Measurements from ENCODE around the gene PELI3. TPM values are rescaled to one million over a fixed set of nuclear protein-coding genes. Genes with fewer than 3 reads are reported as not detected.

Gene PELI3
- total RNA-seq, 4 donors from 2014 or later, result 28.7 to 50.4 (median 37.7) TPM

DNA sequence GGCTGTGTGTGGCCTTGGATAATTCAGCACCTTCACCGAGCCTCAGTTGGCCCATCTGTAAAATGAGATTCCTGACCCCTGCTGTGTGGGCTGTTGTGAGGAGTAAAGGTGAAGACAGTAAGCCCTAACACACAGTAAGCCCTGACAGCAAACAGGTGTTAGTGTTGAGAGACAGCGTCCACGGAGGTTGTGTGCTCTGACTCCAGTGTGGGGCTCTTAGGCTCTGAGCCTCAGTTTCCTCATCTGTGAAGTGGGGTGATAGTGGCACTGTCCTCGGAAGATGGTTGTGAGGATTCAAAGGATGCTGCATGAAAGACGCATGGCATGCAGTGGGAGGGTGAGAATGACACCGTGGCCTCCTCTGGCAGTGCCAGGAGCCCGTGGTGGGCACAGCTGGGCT, 27.8 kb downstream of the PELI3 start:
- no peak for DNase-seq (ENCODE audit: extremely low spot score)
- Histone ChIP-seq H3K36me3 (peaks cover 18 to 92% (median 62%) of the 10 kb centered on the region in 4 donors), H3K4me3 (no peak overlapping the region), H3K27me3 (no peaks in the 10 kb centered on the region), H3K27ac (replicated peaks in 1 of 4) (no peak overlapping the region), H3K4me1 (no peaks in the 10 kb centered on the region), H3K9me3 (no peaks in the 10 kb centered on the region)
- intact Hi-C loops (cut with DNase I), result no loop called here
- no peak for TF ChIP-seq POLR2AphosphoS5 (IDR thresholded peaks at IDR 0.05)
- no peak for TF ChIP-seq EP300 (IDR thresholded peaks at IDR 0.05)
- TF ChIP-seq, protein P1, sequence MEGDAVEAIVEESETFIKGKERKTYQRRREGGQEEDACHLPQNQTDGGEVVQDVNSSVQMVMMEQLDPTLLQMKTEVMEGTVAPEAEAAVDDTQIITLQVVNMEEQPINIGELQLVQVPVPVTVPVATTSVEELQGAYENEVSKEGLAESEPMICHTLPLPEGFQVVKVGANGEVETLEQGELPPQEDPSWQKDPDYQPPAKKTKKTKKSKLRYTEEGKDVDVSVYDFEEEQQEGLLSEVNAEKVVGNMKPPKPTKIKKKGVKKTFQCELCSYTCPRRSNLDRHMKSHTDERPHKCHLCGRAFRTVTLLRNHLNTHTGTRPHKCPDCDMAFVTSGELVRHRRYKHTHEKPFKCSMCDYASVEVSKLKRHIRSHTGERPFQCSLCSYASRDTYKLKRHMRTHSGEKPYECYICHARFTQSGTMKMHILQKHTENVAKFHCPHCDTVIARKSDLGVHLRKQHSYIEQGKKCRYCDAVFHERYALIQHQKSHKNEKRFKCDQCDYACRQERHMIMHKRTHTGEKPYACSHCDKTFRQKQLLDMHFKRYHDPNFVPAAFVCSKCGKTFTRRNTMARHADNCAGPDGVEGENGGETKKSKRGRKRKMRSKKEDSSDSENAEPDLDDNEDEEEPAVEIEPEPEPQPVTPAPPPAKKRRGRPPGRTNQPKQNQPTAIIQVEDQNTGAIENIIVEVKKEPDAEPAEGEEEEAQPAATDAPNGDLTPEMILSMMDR (IDR thresholded peaks at IDR 0.05), result no peak
- TF ChIP-seq POLR2A (IDR thresholded peaks at IDR 0.05; ENCODE audit: low read depth), result no peak
- 91% methylated on average over 6 of the region's 7 CpGs for WGBS

DNA sequence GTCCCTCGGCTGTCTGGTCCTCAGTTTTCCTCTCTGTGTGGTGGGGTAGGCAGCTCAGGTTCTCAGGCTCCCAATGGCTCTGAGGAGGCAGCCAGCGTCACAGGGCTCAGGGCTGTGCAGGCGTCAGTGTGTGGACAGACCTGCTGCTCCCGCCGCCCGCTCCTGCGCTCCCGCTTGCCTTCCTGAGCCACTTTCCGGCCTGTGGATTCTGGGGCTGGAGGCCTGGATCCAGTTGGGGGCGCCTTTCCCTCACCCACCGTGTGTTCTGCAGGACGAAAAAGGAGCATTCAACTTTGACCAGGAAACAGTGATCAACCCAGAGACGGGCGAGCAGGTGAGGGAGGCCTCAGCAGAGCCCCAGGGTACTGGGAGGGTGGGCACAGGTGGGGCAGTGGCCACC, 28.2 kb downstream of the PELI3 start:
- no peak overlapping the region for H3K4me3 ChIP-seq
- 83% methylated on average over 11 of the region's 14 CpGs for WGBS
- peaks cover 21 to 94% (median 64%) of the 10 kb centered on the region in 4 donors for H3K36me3 ChIP-seq
- H3K4me1 ChIP-seq, result no peaks in the 10 kb centered on the region
- TF ChIP-seq EP300 (IDR thresholded peaks at IDR 0.05), result no peak
- no peak for TF ChIP-seq POLR2A (IDR thresholded peaks at IDR 0.05; ENCODE audit: low read depth)
- TF ChIP-seq, protein P1 (IDR thresholded peaks at IDR 0.05), result no peak
- TF ChIP-seq POLR2AphosphoS5 (IDR thresholded peaks at IDR 0.05), result no peak
- no peaks in the 10 kb centered on the region for H3K9me3 ChIP-seq
- no peak overlapping the region for H3K27ac ChIP-seq (replicated peaks in 1 of 4)
- intact Hi-C loops (cut with DNase I), result no loop called here
- DNase-seq (ENCODE audit: extremely low spot score), result no peak
- no peaks in the 10 kb centered on the region for H3K27me3 ChIP-seq

DNA sequence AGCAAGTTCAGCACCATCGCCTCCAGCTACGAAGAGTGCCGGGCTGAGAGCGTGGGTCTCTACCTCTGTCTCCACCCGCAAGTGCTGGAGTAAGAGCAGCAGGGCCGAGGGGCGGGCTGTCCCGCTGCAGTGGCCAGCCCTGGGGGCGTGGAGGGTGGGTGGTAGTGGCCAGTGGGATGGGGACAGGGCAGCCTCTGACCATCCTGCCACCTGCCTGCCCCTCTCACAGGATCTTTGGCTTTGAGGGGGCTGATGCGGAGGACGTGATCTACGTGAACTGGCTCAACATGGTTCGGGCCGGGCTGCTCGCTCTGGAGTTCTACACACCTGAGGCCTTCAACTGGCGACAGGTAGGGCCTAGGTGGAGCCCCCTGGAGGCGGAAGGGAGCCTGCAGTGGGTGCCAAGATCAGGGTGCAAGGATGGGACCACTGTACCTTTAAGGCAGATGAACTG, 28.7 kb downstream of the PELI3 start:
- 94% methylated on average over 15 of the region's 17 CpGs for WGBS
- no peak for TF ChIP-seq POLR2AphosphoS5 (IDR thresholded peaks at IDR 0.05)
- TF ChIP-seq, protein P1 (IDR thresholded peaks at IDR 0.05), result no peak
- TF ChIP-seq POLR2A (IDR thresholded peaks at IDR 0.05; ENCODE audit: low read depth), result no peak
- no peak for TF ChIP-seq EP300 (IDR thresholded peaks at IDR 0.05)
- Histone ChIP-seq H3K27ac (replicated peaks in 1 of 4) (no peak overlapping the region), H3K9me3 (no peaks in the 10 kb centered on the region), H3K4me1 (no peaks in the 10 kb centered on the region), H3K4me3 (no peak overlapping the region), H3K27me3 (no peaks in the 10 kb centered on the region), H3K36me3 (peaks cover 23 to 96% (median 67%) of the 10 kb centered on the region in 4 donors)
- DNase-seq (ENCODE audit: extremely low spot score), result no peak
- intact Hi-C loops (cut with DNase I), result no loop called here

DNA sequence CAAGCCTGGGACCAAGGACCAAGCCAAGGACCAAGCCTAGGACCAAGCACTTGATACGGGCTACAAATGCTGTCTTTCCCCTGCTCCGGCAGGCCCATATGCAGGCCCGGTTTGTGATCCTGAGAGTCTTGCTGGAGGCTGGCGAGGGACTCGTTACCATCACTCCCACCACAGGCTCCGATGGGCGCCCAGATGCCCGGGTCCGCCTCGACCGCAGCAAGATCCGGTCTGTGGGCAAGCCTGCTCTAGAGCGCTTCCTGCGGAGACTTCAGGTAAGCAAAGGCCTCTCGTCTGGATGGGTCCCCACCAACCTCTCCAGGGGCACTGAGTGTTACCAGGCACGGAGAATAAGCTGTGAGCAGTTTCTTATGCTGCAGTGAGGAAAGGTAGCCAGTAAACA, 30.5 kb downstream of the PELI3 start:
- no peaks in the 10 kb centered on the region for H3K9me3 ChIP-seq
- 97% methylated on average over 16 of the region's 16 CpGs for WGBS
- H3K27me3 ChIP-seq, result no peaks in the 10 kb centered on the region
- TF ChIP-seq, protein P1 (IDR thresholded peaks at IDR 0.05), result no peak
- TF ChIP-seq POLR2AphosphoS5 (IDR thresholded peaks at IDR 0.05), result no peak
- TF ChIP-seq EP300 (IDR thresholded peaks at IDR 0.05), result no peak
- no peak for TF ChIP-seq POLR2A (IDR thresholded peaks at IDR 0.05; ENCODE audit: low read depth)
- no peak overlapping the region for H3K4me3 ChIP-seq
- intact Hi-C loops (cut with DNase I), result no loop called here
- DNase-seq (ENCODE audit: extremely low spot score), result no peak
- H3K4me1 ChIP-seq, result no peaks in the 10 kb centered on the region
- no peak overlapping the region for H3K27ac ChIP-seq (replicated peaks in 1 of 4)
- peaks cover 16 to 86% (median 61%) of the 10 kb centered on the region in 4 donors for H3K36me3 ChIP-seq

DNA sequence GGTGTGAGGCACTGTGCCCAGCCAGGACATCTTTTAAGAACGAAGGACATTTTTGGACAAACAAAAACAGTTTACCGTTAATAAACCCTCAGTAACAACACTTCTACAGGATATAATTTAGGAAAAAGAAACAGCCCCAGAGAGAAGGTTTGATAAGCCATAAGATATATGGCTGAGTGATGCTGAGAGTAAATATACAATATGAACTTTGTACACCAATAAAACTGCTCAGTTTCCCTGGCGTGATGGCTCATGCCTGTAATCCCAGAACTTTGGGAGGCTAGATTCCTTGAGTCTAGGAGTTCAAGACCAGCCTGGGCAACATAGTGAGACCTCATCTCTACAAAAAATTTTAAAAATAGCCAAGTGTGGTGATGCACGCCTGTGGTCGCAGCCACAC, 31.8 kb downstream of the PELI3 start:
- no peaks in the 10 kb centered on the region for H3K9me3 ChIP-seq
- DNase-seq (ENCODE audit: extremely low spot score), result no peak
- H3K36me3 ChIP-seq, result peaks cover 16 to 84% (median 53%) of the 10 kb centered on the region in 4 donors
- H3K27me3 ChIP-seq, result no peaks in the 10 kb centered on the region
- no peak overlapping the region for H3K4me3 ChIP-seq
- no peaks in the 10 kb centered on the region for H3K4me1 ChIP-seq
- intact Hi-C loops (cut with DNase I), result no loop called here
- no peak overlapping the region for H3K27ac ChIP-seq (replicated peaks in 1 of 4)
- WGBS, result 98% methylated on average over 5 of the region's 5 CpGs
- TF ChIP-seq EP300 (IDR thresholded peaks at IDR 0.05), result no peak
- TF ChIP-seq, protein P1 (IDR thresholded peaks at IDR 0.05), result no peak
- TF ChIP-seq POLR2AphosphoS5 (IDR thresholded peaks at IDR 0.05), result no peak
- TF ChIP-seq POLR2A (IDR thresholded peaks at IDR 0.05; ENCODE audit: low read depth), result no peak

Data from esophagus muscularis mucosa (tissue), 4 donors.